Measurements from ENCODE around the gene SPRYD4.

The SPRYD4 gene

DNA sequence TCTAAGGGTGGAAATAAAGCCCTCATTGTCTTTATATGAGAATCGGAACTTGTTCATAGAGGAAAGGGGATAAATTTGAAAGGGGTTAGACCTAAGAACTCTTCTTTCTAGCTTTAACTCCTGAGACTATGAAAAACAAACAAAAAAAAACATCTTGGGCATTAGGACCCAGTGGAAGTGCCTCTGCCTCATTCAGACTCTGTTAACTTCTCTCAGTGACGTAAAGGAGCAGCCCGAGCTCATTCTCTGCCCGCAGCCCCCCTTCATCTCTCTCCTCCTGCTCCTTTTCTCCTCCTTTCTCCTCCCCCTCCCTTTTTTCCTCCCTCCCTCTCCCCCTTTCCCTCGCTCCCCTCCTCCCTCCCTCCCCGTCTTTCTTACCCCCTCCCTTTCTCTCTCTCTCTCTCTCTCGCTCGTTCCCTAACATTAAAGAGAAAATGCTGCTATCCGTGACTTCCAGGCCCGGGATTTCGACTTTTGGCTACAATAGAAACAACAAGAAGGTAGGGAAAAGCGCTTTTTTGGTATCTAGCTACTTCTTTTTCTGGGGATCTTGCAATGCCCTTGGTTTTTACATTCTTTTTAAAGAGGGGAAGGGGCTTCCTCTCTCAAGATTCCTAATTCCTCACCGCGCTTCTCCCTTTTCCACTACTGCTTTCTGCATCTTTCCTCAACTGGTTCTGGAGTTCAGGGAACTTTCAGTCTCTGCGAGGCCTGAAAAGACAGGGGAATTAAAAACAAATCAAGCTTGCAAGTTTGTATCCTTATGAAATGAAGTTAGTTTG lies 53.4 kb downstream of the SPRYD4 start, which contains the start of gene RBMS2:
TSS of gene RBMS2 (plus strand) at position 231 of the 782 bp plus-strand sequence. CDS start at position 435, 204 bp downstream.
- peak; percentile 18 to 23 for DNase-seq

DNA sequence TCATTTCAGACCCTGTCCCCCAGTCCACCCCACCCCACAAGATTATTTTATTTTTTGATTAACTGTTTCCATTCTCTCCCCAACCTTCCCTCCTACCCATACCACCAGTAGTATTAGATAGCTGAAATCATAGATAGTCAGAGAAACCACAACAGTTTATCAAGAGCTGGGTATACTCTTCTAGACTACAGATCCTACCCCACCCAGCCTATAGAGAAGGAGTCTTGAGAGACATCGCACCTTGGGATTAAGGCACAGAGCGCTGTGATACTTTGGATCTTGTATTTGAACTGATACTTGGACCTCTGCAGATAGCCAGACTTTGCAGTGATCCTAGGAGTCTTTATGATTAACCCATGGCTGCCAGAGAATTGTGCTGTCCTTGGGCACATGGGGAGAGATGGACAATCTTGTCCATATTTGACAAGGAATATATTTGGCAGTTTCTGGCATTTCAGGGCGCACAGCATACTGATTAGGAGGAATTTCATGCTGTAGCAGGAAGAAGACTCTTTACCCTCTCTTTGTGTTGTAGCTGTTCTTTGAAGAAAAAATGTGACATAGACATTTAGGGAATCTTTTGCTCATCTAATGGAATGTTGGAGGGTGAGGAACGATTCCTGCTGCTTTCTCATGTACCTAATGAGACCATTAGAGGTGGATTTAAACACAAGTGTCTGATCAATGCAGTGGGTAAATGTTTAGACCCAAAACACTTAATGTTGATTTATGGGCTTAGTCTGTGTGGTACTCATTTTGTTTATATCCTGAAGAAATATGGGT lies 54.2 kb downstream of the SPRYD4 start:
- no peak for DNase-seq

DNA sequence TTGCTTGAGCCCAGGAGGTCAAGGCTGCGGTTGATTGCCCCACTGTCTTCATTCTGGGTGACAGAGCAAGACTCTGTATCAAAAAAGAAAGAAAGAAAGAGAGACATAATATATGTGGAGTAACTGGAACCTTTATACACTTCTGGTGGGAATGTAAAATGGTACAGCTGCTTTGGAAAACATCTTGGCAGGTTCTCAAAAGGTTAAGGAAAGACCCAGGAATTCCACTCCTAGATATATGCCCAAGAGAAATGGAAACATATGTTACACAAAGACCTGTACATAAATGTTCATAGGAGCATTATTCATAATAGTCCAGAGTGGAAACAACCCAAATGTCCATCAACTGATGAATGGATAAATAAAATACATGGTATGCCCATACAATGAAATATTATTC lies 60.5 kb downstream of the SPRYD4 start:
- DNase-seq = no peak

Measured in activated CD4-positive, alpha-beta T cell treated with anti-CD3 and anti-CD28 coated beads, Interleukin-2, amount 50 U/mL, for 4 hours (primary cell).